HG03196 (cell line): Measurements from ENCODE around the gene PRKCB.
"Not testable (repeated sequence)": the region's sequence is repeated elsewhere in the genome, so short reads cannot be mapped to it uniquely, and the experiment has no call there.

ENCODE experiments used
- ATAC-seq: cut with Tn5 transposase; IDR thresholded peaks from one replicate; pipeline ENCODE4 v1.9.1; 2021; ENCODE audit not compliant: unreplicated experiment

The PRKCB gene

GRCh38 chr16:24208710-24209109, 372.9 kb downstream of the PRKCB start:
- no peak for ATAC-seq

GRCh38 chr16:24214992-24215391, 379.2 kb downstream of the PRKCB start:
- ATAC-seq = no peak

DNA sequence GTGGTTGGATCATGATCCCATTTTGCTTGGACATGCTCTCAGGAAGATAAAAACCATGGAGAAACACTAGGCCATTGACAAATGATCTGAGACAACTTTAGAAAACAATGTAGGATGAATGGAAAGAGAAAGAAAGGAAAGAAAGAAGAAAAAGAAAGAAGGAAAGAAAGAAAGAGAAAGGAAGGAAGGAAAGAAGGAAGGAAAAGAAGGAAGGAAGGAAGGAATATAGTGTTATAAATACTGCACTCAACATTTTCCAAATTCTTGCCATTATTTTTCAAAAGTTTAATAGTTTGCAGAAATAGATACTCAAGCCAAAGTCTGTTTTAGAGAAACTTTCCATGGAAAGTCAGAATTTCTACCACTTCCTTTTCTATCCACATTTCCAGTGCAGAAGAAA, 381.2 kb downstream of the PRKCB start:
- no peak for ATAC-seq

- no peak for ATAC-seq
Measured at GRCh38 chr16:24217461-24217860, 381.7 kb downstream of the PRKCB start.

DNA sequence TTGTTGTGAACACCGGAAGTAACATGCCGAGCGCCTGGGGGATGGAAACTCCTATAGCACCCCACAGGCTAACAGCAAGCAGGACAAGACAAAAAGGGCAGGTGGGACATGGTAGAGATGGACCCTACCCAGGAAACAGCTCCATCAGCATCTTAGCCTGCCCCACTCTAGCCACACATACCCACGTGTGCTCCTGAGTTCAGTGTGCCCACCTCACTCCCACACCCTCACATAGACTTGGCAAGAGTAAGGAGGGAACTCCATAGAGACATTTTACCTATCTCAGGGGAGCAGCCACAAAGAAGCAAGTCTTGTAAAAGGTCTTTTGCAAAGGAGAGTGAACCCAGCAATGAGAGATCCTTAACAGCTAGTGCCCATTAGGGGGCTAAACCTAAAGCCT, 382.5 kb downstream of the PRKCB start:
- ATAC-seq = no peak

DNA sequence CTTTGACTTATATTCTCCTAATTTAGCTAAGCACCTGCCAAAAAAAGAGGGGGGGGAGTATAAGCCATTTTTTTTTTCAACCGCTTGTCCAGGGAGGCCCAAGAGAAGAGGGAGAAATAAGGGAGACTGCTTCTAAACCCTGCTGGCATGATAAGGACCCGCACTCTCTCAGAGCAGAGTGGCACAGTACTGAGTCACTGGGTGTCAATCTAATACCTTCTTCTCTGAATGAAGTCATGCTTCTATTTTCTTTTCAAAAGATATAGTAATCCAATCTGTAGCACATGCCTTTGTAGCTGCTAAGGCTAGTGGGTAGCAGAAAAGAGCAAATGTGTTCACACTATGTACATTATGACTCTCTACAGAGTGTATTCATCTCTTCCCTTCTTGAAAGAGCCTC, 385.4 kb downstream of the PRKCB start:
- ATAC-seq = no peak

- ATAC-seq = no peak
Measured at GRCh38 chr16:24228514-24228913, 392.7 kb downstream of the PRKCB start.

GRCh38 chr16:24232936-24233335, 397.2 kb downstream of the PRKCB start:
- no peak for ATAC-seq

DNA sequence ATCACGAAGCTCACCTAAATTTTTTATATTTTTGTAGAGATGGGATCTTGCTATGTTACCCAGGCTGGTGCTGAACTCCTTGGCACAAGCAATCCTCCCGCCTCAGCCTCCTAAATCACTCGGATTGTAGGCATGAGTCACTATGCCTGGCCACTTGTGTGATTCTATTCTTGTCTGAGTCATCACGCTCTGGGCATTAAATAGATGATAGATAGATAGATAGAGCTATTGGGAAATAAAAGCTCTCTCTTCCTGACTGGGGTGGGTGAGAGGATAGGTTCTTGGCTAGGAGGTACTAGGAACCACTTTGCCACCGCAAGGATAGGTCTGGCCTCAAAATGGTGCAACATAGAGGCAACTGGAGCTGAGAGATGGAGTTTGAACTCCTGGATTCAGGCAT, 399.0 kb downstream of the PRKCB start:
- no peak for ATAC-seq

GRCh38 chr16:24235806-24236205, 400.0 kb downstream of the PRKCB start:
- ATAC-seq = no peak

GRCh38 chr16:24238846-24239245, 403.1 kb downstream of the PRKCB start:
- not testable (repeated sequence) for ATAC-seq

DNA sequence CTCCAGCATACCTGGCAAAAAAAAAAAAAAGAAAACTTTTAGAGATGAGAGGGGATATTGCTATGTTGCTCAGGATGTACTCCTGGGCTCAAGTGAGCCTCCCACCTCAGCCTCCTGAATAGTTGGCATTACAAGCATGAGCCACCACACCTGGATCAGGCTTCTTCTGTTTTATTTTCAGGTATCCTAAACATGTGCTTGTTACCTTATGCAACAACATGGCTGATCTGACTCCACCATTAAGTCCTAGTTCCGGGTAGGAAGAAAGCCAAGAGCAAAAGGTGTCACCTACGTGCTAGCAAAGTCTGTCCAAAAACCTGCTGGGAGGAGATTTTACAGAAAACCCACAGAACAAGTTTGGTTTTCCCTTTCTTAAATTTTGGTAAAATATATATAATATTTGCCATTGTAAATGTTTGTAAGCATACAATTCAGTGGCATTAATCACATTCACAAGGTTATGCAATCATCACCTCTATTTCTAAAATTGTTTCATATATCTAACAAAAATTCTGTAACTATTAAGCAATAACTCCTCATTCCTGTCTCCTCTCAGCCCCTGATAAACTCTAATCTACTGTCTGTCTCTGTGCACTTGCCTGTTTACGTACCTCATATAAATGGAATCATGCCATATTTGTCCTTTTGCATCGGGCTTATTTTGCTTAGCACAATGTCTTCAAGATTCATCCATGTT, 411.3 kb downstream of the PRKCB start:
- ATAC-seq = no peak

- ATAC-seq = no peak
Measured at GRCh38 chr16:24253192-24253591, 417.4 kb downstream of the PRKCB start.

DNA sequence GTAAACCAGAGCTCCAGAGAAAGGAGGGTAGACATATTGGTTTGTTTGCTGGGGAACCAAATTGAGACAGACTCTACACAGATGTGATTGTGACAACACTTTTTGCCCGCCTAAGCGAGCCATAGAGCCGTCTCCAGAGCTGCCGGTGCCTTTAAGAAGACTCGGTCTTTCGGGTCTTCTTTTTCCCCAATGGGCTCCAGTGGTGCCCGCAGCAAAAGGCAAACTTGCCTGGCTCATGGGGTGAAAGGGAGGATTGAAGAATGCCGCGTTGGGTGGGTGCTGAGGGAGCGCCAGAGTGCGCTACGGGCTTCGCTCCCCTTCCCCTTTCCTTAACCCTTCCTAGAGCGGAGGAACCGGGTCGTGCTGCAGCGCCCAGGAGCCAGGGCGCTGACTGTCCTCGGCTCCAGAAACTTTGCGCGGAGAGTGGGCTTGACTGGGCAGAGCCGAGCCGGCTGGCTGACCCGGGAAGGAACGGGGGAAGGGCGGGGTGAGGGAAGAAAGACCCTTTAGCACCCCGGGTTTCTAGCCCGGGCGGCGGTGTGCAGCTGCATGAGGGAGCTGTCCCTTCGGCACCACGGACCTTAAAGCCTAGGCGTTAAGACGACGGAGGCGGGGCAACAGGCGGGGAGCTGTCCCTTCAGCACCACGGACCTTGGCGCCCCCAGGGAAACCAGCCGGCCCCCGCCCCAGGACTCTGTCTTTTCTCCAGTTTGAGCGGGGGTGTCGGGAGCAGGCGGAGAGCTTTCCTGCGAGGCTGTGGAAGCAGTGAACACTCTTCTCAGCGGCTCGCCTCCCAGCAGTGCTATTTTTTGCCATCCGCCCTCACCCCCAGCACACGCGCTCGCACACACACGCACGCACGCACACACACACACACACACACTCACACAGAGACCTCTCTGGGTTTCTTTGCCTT, 419.9 kb downstream of the PRKCB start, which contains the start of gene CACNG3:
Gene CACNG3, plus strand, starts transcription at position 880 of the 916 bp plus-strand sequence. CDS start 420 bp downstream, outside the sequence.
- no peak for ATAC-seq

- ATAC-seq = no peak
Measured at GRCh38 chr16:24257958-24258357, 422.2 kb downstream of the PRKCB start.

- no peak for ATAC-seq
Measured at GRCh38 chr16:24258791-24259190, 423.0 kb downstream of the PRKCB start.

DNA sequence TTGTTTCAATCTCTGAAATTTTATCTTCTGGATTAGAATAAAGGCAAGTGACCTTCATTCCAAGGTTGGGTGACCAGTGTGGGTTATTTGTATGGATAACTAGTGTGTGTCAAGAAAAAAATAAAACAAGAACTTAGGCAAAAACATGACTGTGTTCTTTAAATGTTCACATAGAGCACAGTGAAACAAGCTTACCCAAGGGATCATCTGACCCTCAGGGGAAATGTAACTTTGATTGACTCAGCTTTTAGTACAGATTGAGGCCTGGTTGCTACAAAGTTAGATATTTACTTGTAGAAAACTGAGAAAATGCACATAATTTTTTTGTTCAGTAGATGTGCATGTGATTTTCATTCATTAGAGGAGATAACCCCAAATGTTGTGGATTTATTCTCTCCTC, 427.0 kb downstream of the PRKCB start:
- no peak for ATAC-seq
